Sigmoid colon (tissue), 7 donors: ENCODE measurements around the gene GDF3. TPM values are rescaled to one million over a fixed set of nuclear protein-coding genes. Genes with fewer than 3 reads are reported as not detected.

ENCODE experiments used
- DNase-seq: peaks from one replicate; pipeline ENCODE4 v3.0.0-alpha.2; 2019
- H3K27ac ChIP-seq, 4 donors: fragments of 200-600 bp; sonication (generic); one replicate each; pipeline ENCODE4 v1.5.1; 2016 to 2019; ENCODE audit warnings: mild to moderate bottlenecking in 1 of 4
- H3K27me3 ChIP-seq, 3 donors: fragments of 200-600 bp; sonication (generic); one replicate each; pipeline ENCODE4 v1.5.1; 2019; ENCODE audit warnings: mild to moderate bottlenecking in 1 of 3
- H3K36me3 ChIP-seq, 4 donors: fragments of 200-600 bp; sonication (generic); one replicate each; pipeline ENCODE4 v1.5.1; 2016 to 2019
- H3K4me1 ChIP-seq, 4 donors: fragments of 200-600 bp; sonication (generic); one replicate each; pipeline ENCODE4 v1.5.1; 2017 to 2019
- H3K4me3 ChIP-seq, 4 donors: fragments of 200-600 bp; sonication (generic); one replicate each; pipeline ENCODE4 v1.5.1; 2017 to 2019; ENCODE audit warnings: mild to moderate bottlenecking in 2 of 4, moderate library complexity in 1 of 4
- H3K9me3 ChIP-seq, 4 donors: fragments of 200-600 bp in 3 of 4; sonication (generic) in 3 of 4; one replicate each; pipeline versions ENCODE4 v1.5.1 to v1.6.1; 2013 to 2019
- EP300 ChIP-seq, 4 donors: sonication (generic); formaldehyde crosslinking; IDR thresholded peaks; one replicate each; pipeline ENCODE4 v1.6.1; 2017; ENCODE audit warnings: antibody characterized with exemption in 4 of 4
- POLR2A ChIP-seq, 2 donors: fragments of 450-650 bp; IDR thresholded peaks; one replicate each; pipeline ENCODE4 v1.6.1; 2016; ENCODE audit warnings: antibody characterized with exemption in 2 of 2, mild to moderate bottlenecking in 2 of 2, moderate library complexity in 2 of 2
- POLR2AphosphoS5 ChIP-seq, 4 donors: sonication (generic); formaldehyde crosslinking; IDR thresholded peaks; one replicate each; pipeline ENCODE4 v1.6.1; 2017; ENCODE audit warnings: antibody characterized with exemption in 4 of 4
- WGBS, 2 donors: extraction: QIAGEN DNeasy Blood & Tissue Kit; methylation state at CpG; one replicate each; pipeline ENCODE4 v1.1.7; 2013; 5-methylcytosine and 5-hydroxymethylcytosine counted together
- intact Hi-C: fragments of 100-400 bp; cut with DNase I; formaldehyde crosslinking; loops from one replicate; pipeline ENCODE4 v1.15.1; 2023
- polyA plus RNA-seq, 3 donors: library from polyadenylated mRNA; stranded (reverse); fragments of 200-250 nt; gene quantifications; one replicate each; pipeline ENCODE4 v1.2.3, GENCODE V29; 2013
- total RNA-seq, 4 donors: library from RNA; depleted of rRNA; stranded (reverse); fragments of >200 nt; gene quantifications; one replicate each; pipeline ENCODE4 v1.1.0, GENCODE V29; 2016
- TF ChIP-seq, protein P1 (sequence below), 4 experiments: fragments of 450-650 bp in 3 of 4; fragments of 200-600 bp in 1 of 4; IDR thresholded peaks; one replicate each; pipeline ENCODE4 v1.5.1; 2016 to 2019; ENCODE audit warnings: antibody characterized with exemption in 4 of 4, mild to moderate bottlenecking in 3 of 4, moderate library complexity in 2 of 4
- donor health status: healthy with polysubstance abuse.
- donor health status: Bipolar disorder and iron deficiency.
- donor health status: healthy.

The GDF3 gene
- total and polyA plus RNA-seq, 7 donors: not detected

DNA sequence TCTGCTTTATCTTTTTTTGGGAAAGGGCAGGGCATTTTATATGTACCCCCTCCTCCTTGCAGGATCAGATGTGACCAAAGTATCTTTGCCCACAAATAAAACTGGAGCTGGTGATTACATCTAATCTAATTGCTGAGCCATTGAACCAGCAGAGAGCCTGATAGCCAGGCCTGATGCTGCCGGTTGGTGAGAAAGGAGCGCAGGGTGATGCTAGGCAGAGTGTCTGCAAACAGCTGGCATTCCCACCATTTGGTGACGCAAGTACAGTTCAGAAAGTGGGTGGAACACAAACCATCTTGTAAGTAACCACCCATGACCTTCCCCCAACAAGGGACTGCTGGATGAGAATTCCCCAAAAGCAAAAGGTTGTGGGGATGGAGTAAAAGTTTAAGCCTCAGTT is 28.4 kb upstream of the GDF3 start:
- H3K36me3 ChIP-seq: no peaks in the 10 kb centered on the region
- intact Hi-C loops: no loop called here
- no peak overlapping the region for H3K4me3 ChIP-seq
- TF ChIP-seq EP300 (IDR thresholded peaks at IDR 0.05): no peak
- no peak for TF ChIP-seq POLR2A (IDR thresholded peaks at IDR 0.05)
- TF ChIP-seq, protein P1, sequence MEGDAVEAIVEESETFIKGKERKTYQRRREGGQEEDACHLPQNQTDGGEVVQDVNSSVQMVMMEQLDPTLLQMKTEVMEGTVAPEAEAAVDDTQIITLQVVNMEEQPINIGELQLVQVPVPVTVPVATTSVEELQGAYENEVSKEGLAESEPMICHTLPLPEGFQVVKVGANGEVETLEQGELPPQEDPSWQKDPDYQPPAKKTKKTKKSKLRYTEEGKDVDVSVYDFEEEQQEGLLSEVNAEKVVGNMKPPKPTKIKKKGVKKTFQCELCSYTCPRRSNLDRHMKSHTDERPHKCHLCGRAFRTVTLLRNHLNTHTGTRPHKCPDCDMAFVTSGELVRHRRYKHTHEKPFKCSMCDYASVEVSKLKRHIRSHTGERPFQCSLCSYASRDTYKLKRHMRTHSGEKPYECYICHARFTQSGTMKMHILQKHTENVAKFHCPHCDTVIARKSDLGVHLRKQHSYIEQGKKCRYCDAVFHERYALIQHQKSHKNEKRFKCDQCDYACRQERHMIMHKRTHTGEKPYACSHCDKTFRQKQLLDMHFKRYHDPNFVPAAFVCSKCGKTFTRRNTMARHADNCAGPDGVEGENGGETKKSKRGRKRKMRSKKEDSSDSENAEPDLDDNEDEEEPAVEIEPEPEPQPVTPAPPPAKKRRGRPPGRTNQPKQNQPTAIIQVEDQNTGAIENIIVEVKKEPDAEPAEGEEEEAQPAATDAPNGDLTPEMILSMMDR (IDR thresholded peaks at IDR 0.05): no peak
- no peak for TF ChIP-seq POLR2AphosphoS5 (IDR thresholded peaks at IDR 0.05)
- no peak overlapping the region for H3K27ac ChIP-seq
- no peak for DNase-seq
- H3K4me1 ChIP-seq: no peaks in the 10 kb centered on the region
- 79 to 87% methylated on average over 3 of the region's 3 CpGs for WGBS, 2 donors
- H3K9me3 ChIP-seq: no peaks in the 10 kb centered on the region
- H3K27me3 ChIP-seq: no peaks in the 10 kb centered on the region

DNA sequence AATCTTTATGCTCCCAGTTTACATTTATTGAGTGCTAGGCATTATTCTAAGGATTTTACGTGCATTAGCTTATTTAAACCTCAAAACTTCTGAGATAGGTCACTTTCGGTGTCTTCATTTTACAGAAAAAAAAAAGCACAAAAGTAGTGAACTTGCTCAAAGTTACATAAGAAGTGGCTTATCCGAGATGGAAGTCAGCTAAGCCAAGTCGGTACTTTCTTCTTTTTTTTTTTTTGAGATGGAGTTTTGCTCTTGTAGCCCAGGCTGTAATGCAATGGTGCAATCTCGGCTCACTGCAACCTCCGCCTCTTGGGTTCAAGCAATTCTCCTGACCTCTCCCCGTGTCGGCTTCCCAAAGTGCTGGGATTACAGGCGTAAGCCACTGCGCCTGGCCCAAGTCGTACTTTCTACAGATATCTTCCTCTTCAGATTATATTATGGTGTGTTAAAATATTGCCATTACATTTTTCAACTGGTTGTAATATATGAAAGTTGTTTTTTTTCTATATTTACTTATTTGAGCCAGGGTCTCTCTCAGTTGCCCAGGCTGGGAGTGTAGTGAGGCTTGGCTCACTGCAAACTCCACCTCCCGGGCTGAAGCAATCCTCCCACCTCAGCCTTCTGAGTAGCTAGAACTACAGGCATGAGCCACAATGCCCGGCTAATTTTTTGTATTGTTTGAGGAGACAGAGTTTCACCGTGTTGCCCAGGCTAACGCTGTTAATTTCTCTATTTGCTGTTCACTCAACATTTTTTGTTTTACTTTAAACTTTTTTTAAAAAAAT is 24.6 kb upstream of the GDF3 start:
- no peak for DNase-seq
- Histone ChIP-seq H3K27ac (no peak overlapping the region), H3K27me3 (no peaks in the 10 kb centered on the region), H3K4me3 (no peak overlapping the region), H3K9me3 (no peaks in the 10 kb centered on the region), H3K4me1 (no peaks in the 10 kb centered on the region), H3K36me3 (no peaks in the 10 kb centered on the region)
- WGBS, 2 donors: 54 to 70% methylated on average over 15 of the region's 15 CpGs
- intact Hi-C loops: no loop called here
- TF ChIP-seq POLR2A (IDR thresholded peaks at IDR 0.05): no peak
- no peak for TF ChIP-seq POLR2AphosphoS5 (IDR thresholded peaks at IDR 0.05)
- TF ChIP-seq, protein P1 (IDR thresholded peaks at IDR 0.05): no peak
- TF ChIP-seq EP300 (IDR thresholded peaks at IDR 0.05): no peak

DNA sequence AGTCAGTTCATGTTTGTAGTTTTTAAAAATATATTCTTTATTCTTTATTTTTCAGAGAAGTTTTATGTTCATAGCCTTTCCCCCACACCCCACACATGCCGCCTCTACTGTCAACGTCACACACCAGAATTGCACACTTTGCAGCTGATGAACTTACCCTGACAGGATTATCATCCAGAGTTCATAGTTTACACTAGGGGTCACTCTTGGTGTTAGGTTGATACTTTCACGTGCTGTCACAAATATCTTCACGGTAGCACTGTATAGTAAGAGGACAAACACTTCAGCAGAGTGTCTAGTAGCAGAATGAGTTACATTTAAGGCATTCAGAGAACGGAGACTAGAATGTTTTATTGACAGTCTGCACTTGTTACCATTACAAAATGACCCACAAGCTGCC is 20.8 kb upstream of the GDF3 start:
- WGBS, 2 donors: 7 to 27% methylated on average over 5 of the region's 5 CpGs
- no peaks in the 10 kb centered on the region for H3K27me3 ChIP-seq
- TF ChIP-seq POLR2AphosphoS5 (IDR thresholded peaks at IDR 0.05) (no peak), POLR2A (IDR thresholded peaks at IDR 0.05) (no peak), EP300 (IDR thresholded peaks at IDR 0.05) (no peak)
- TF ChIP-seq, protein P1 (IDR thresholded peaks at IDR 0.05): no peak

DNA sequence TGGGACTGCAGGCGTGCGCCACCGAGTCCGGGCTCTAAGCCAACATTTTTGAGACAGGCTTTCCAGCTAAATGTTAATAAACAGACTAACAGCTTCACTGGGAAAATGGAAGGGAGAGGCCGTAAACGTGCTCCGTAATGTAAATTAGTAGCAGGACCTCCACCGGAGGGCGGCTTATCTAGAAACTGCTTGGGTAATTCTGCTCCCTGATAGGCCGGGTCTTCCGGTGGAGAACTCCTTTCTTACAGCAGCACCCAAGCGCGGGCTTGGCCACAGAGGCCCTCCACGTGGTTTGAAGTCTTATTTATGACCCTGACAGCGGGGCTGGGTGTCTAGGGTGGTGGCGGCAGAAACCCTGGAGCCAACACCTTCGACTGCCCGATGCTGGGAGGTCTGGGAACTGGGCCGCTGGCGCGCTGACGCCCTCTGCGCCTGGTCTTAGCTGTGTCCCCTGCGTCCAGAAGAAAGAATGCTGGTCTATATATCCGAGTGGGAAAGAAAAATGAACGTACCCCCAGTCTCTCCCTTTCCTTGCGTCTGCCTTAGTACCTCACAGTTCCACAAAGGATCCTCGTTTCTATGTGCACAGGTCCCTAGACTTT is 17.4 kb upstream of the GDF3 start:
- intact Hi-C loops: no loop called here
- Histone ChIP-seq H3K4me1 (no peaks in the 10 kb centered on the region), H3K4me3 (no peak overlapping the region), H3K9me3 (no peaks in the 10 kb centered on the region), H3K27me3 (no peaks in the 10 kb centered on the region), H3K36me3 (no peaks in the 10 kb centered on the region), H3K27ac (no peak overlapping the region)
- 91 to 92% methylated on average over 28 of the region's 28 CpGs for WGBS, 2 donors
- no peak for DNase-seq
- TF ChIP-seq POLR2AphosphoS5 (IDR thresholded peaks at IDR 0.05) (no peak), EP300 (IDR thresholded peaks at IDR 0.05) (no peak), POLR2A (IDR thresholded peaks at IDR 0.05) (no peak)
- TF ChIP-seq, protein P1 (IDR thresholded peaks at IDR 0.05): no peak

More for the DNA sequence above, 20.8 kb upstream of the GDF3 start:
- Histone ChIP-seq H3K36me3 (no peaks in the 10 kb centered on the region), H3K4me1 (no peaks in the 10 kb centered on the region), H3K9me3 (no peaks in the 10 kb centered on the region), H3K27ac (no peak overlapping the region), H3K4me3 (no peak overlapping the region)
- no peak for DNase-seq
- intact Hi-C loops: no loop called here
